Right lobe of liver (tissue), 6 donors: ENCODE results near the gene CHST11. TPM values are rescaled to one million over a fixed set of nuclear protein-coding genes. Genes with fewer than 3 reads are reported as not detected.
A peak's percentile ranks its signal among the peaks of the same experiment; 100 is the strongest.

Experiments used
- ATAC-seq, 4 donors: fragments of 200-7000 bp; cut with Tn5 transposase; one replicate each; pipeline ENCODE4 v1.9.1; 2020; ENCODE audit warnings: mild to moderate bottlenecking in 4 of 4, moderate library complexity in 4 of 4
- DNase-seq, 3 donors: peaks; one replicate each; pipeline ENCODE4 v3.0.0-alpha.2; 2020
- H3K27ac ChIP-seq, 3 donors: fragments of 200-600 bp; one replicate each; pipeline ENCODE4 v1.8.0; 2022
- H3K27me3 ChIP-seq, 2 donors: fragments of 200-600 bp; one replicate each; pipeline ENCODE4 v1.8.0; 2022
- H3K36me3 ChIP-seq, 4 donors: fragments of 200-600 bp; sonication (generic) in 1 of 4; one replicate each; pipeline versions ENCODE4 v1.5.1 to v1.8.0; 2017 to 2022; ENCODE audit warnings: control low read depth in 1 of 4
- H3K4me1 ChIP-seq, 4 donors: fragments of 200-600 bp; sonication (generic) in 1 of 4; one replicate each; pipeline versions ENCODE4 v1.5.1 to v1.8.0; 2017 to 2022; ENCODE audit warnings: control low read depth in 1 of 4
- H3K4me3 ChIP-seq, 3 donors: fragments of 200-600 bp; one replicate each; pipeline ENCODE4 v1.8.0; 2022
- H3K9me3 ChIP-seq, 4 donors: fragments of 200-600 bp; sonication (generic) in 1 of 4; one replicate each; pipeline versions ENCODE4 v1.5.1 to v1.8.0; 2017 to 2022; ENCODE audit warnings: control low read depth in 1 of 4
- CTCF ChIP-seq, 4 donors: fragments of 200-600 bp in 3 of 4; fragments of 450-650 bp in 1 of 4; IDR thresholded peaks; one replicate each; pipeline versions ENCODE4 v1.5.1 to v1.8.0; 2016 to 2022; ENCODE audit warnings: antibody characterized with exemption in 4 of 4, mild to moderate bottlenecking in 2 of 4
- POLR2A ChIP-seq: fragments of 450-650 bp; IDR thresholded peaks from one replicate; pipeline ENCODE4 v1.6.1; 2017; ENCODE audit warnings: antibody characterized with exemption, mild to moderate bottlenecking
- WGBS: methylation state at CpG from one replicate; pipeline ENCODE4 v1.1.6; 2018; ENCODE audit warnings: low coverage, low lambda C conversion rate; ENCODE audit not compliant: insufficient coverage; ENCODE audit errors: missing lambda C conversion rate; 5-methylcytosine and 5-hydroxymethylcytosine counted together
- intact Hi-C, 2 donors: fragments of 100-400 bp; cut with DNase I; formaldehyde crosslinking; loops; one replicate each; pipeline versions ENCODE4 v1.11.2 to v1.14.1; 2022
- total RNA-seq, 6 experiments: library from RNA; depleted of rRNA in 2 of 6; stranded (reverse); fragments of >200 nt in 2 of 6; fragmentation: NEBNext Ultra II Directional in 3 of 6; extraction: Animal tissue kit (Norgen Biotek cat#: 25700) in 3 of 6; gene quantifications; one replicate each; pipeline versions ENCODE4 v1.1.0 to v1.2.4, GENCODE V29; 2016 to 2023
- donor health status: DM: no; HTN: yes; CAD: no.
- donor health status: DM: no; HTN: no; CAD: no.
- donor health status: DM: no; HTN: no; CAD: no.
- donor health status: DM: no; HTN: yes; CAD: no.
- donor health status: DM: no; HTN: yes; CAD: no.

CHST11 gene
- total RNA-seq, 6 experiments from 2014 or later, result 0.57 to 10.4 (median 3.5) TPM

GRCh38 chr12:104672501-104673265 is 215.9 kb downstream of the CHST11 start:
- no peaks in the 10 kb centered on the region for H3K9me3 ChIP-seq
- 84% methylated on average over 6 of the region's 10 CpGs for WGBS
- peaks cover 0 to 34% (median 10%) of the 10 kb centered on the region in 4 donors for H3K4me1 ChIP-seq
- no peak for TF ChIP-seq POLR2A
- no peak for TF ChIP-seq CTCF (IDR thresholded peaks at IDR 0.05)
- DNase-seq, result no peak
- no peaks in the 10 kb centered on the region for H3K36me3 ChIP-seq
- intact Hi-C loops, result no loop called here
- H3K4me3 ChIP-seq, result no peak overlapping the region
- H3K27ac ChIP-seq, result peak overlapping the region in 1 of 3 donors; percentile 18
- H3K27me3 ChIP-seq, result no peaks in the 10 kb centered on the region
- peak in 1 of 4 donors; percentile 3 for ATAC-seq

- peaks cover 0 to 34% (median 10%) of the 10 kb centered on the region in 4 donors for H3K4me1 ChIP-seq
- WGBS, result 71% methylated on average over 1 of the region's 1 CpG
- no peak for TF ChIP-seq POLR2A
These were observed 216.5 kb downstream of the CHST11 start for GRCh38 chr12:104673294-104673693.

GRCh38 chr12:104673696-104674482 is 217.1 kb downstream of the CHST11 start:
- Histone ChIP-seq H3K36me3 (no peaks in the 10 kb centered on the region), H3K27me3 (no peaks in the 10 kb centered on the region), H3K27ac (no peak overlapping the region), H3K9me3 (no peaks in the 10 kb centered on the region), H3K4me1 (peaks cover 0 to 34% (median 10%) of the 10 kb centered on the region in 4 donors), H3K4me3 (no peak overlapping the region)
- intact Hi-C loops, result no loop called here
- DNase-seq, result no peak
- 65% methylated on average over 13 of the region's 15 CpGs for WGBS
- TF ChIP-seq CTCF (IDR thresholded peaks at IDR 0.05) (no peak), POLR2A (no peak)
- ATAC-seq, result no peak

More at GRCh38 chr12:104673294-104673693, 216.5 kb downstream of the CHST11 start:
- H3K36me3 ChIP-seq, result no peaks in the 10 kb centered on the region
- ATAC-seq (no peak), DNase-seq (no peak)
- H3K27ac ChIP-seq, result no peak overlapping the region
- no peaks in the 10 kb centered on the region for H3K27me3 ChIP-seq
- intact Hi-C loops, result no loop called here
- no peak overlapping the region for H3K4me3 ChIP-seq
- H3K9me3 ChIP-seq, result no peaks in the 10 kb centered on the region

DNA sequence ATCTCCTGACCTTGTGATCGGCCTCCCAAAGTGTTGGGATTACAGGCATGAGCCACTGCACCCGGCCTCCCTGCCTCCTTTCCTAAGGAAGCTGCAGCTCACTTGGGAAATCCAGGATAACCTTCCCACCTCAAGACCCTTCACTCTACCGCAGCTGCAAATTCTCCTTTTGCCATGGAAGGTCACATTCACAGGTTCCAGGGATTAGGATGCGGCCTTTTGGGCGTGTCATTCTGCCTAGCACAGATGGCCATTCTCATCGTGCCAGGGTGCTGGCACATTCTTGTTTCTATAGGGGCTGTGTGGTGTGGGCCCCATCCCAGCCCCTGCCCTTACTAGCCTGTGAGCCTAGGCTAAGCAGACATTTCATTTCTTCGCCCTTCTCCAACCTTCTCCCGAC is 219.9 kb downstream of the CHST11 start:
- DNase-seq, result no peak
- no peak overlapping the region for H3K27ac ChIP-seq
- no peaks in the 10 kb centered on the region for H3K36me3 ChIP-seq
- TF ChIP-seq CTCF (IDR thresholded peaks at IDR 0.05) (no peak), POLR2A (no peak)
- peaks cover 0 to 8% (median 2%) of the 10 kb centered on the region in 4 donors for H3K4me1 ChIP-seq
- no peak overlapping the region for H3K4me3 ChIP-seq
- no peak for ATAC-seq
- H3K9me3 ChIP-seq, result no peaks in the 10 kb centered on the region
- intact Hi-C loops, result no loop called here
- WGBS, result 94% methylated on average over 7 of the region's 8 CpGs
- H3K27me3 ChIP-seq, result no peaks in the 10 kb centered on the region
